Stimulated activated CD8-positive, alpha-beta memory T cell treated with anti-CD3 and anti-CD28 coated beads, Interleukin-12 subunit alpha, Interleukin-12 subunit beta, amount 100 ng/mL, for 1 hour (primary cell): ENCODE measurements around the gene ALDH1L2.
"Not testable (repeated sequence)": the region's sequence is repeated elsewhere in the genome, so short reads cannot be mapped to it uniquely, and the experiment has no call there.

ENCODE experiments used
- DNase-seq: peaks from one replicate; pipeline ENCODE4 v3.0.0-alpha.2; 2020; ENCODE audit warnings: low read depth

Gene ALDH1L2

GRCh38 chr12:104977688-104978087 is 106.6 kb downstream of the ALDH1L2 start:
- not testable (repeated sequence) for DNase-seq

GRCh38 chr12:104976703-104977102 is 107.6 kb downstream of the ALDH1L2 start:
- no peak for DNase-seq

GRCh38 chr12:104975587-104976343 is 108.5 kb downstream of the ALDH1L2 start:
- DNase-seq: no peak

GRCh38 chr12:104974626-104975290 is 109.5 kb downstream of the ALDH1L2 start:
- DNase-seq: no peak

GRCh38 chr12:104973250-104973649 is 111.0 kb downstream of the ALDH1L2 start:
- DNase-seq: no peak

- DNase-seq: no peak
These were observed 113.0 kb downstream of the ALDH1L2 start for GRCh38 chr12:104971306-104971705.
